AG09309 (cell line): ENCODE measurements around the gene NCOA6.

Source experiments
- DNase-seq: peaks from one replicate; pipeline ENCODE4 v3.0.0-alpha.2; 2010; ENCODE audit warnings: low read depth
- H3K4me3 ChIP-seq: 2 replicates; pipeline ENCODE4 v1.5.1; 2011; ENCODE audit warnings: mild to moderate bottlenecking, low read depth, low read length, moderate library complexity; ENCODE audit not compliant: control insufficient read depth
- CTCF ChIP-seq: IDR thresholded peaks from 2 replicates; pipeline ENCODE4 v1.5.1; 2011; ENCODE audit warnings: mild to moderate bottlenecking, low read depth, low read length, inconsistent platforms; ENCODE audit not compliant: insufficient read depth, control insufficient read depth; ENCODE audit errors: missing control alignments

Gene NCOA6

DNA sequence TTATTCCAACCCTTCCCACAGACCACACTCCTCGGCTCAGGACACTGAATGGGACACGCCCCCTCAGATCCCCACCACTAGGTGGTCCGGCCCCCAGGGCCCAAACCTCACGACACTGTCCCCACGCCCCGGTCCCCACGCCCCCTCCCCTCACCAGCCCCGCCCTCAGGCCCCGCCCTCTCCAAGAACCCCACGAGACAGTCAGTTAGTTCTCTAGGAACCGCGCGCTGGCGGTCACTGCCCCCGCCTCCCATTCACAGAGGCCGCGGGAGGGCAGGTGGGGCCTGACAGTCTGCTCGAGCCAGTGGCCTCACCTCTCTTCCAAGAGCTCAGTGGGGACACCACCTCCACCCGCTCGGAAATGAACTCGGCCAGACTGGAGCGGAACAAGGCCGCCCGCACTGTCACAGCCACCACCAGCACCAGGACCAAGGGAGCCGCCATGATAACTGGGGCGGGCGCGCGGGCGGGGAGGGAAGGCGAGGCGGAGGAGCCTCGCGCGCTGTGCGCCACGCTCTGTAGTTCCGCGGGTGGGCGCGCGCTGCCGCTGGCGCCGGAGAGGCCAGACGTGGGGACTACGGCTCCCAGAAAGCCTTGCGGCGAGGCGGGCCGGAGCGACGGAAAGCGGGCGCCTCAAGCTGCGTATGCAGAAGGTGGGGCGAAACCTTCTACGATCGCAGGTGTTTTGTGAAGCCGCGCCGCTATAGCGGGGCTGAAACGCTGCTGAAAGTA lies 148.6 kb downstream of the NCOA6 start, which contains the start of gene PIGU:
TSS of gene PIGU (minus strand) at position 451 of the 732 bp plus-strand sequence. CDS start at position 444, 7 bp downstream.
- peak; percentile 62 for DNase-seq
- TF ChIP-seq CTCF = no peak
- peak within 1 kb of the TSS; percentile 81 for H3K4me3 ChIP-seq

- peak overlapping the region; percentile 81 for H3K4me3 ChIP-seq
- DNase-seq = no peak
- TF ChIP-seq CTCF = no peak
Observed at GRCh38 chr20:34675993-34676641, 149.3 kb downstream of the NCOA6 start.

GRCh38 chr20:34675561-34675960 lies 149.9 kb downstream of the NCOA6 start:
- H3K4me3 ChIP-seq = no peak overlapping the region
- TF ChIP-seq CTCF = no peak
- DNase-seq = no peak

DNA sequence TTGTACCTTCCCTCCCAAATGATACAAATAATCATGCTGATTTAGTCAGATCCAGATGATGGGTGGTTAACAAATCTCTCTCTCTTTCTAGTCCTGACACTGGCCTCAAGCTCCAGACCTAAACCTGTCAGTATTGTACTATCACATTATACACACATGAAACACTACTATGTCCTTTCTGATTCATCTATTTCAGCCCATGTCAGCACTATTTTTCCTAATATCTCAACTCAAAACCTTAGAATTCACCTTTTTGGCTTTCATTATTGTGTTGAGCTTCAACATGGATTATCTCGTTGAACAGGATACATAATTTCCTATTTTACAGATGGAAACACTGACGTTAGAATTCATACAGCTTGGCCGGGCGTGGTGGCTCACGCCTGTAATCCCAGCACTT lies 152.0 kb downstream of the NCOA6 start:
- H3K4me3 ChIP-seq = no peak overlapping the region
- no peak for TF ChIP-seq CTCF
- DNase-seq = no peak

- TF ChIP-seq CTCF = no peak
- no peak for DNase-seq
- H3K4me3 ChIP-seq = no peak overlapping the region
Observed at GRCh38 chr20:34669094-34669493, 156.4 kb downstream of the NCOA6 start.
